Metanephros (tissue), 1 donor: Measurements from ENCODE around the gene ARHGEF7. TPM values are rescaled to one million over a fixed set of nuclear protein-coding genes. Genes with fewer than 3 reads are reported as not detected.

Experiments used
- total RNA-seq: library from RNA; depleted of rRNA; stranded (reverse); fragments of >200 nt; gene quantifications from one replicate; pipeline ENCODE4 v1.2.3, GENCODE V29; 2014

ARHGEF7 gene
- 141 TPM for total RNA-seq

GRCh38 chr13:111115061-111115964 lies at the start of gene ARHGEF7:
Gene ARHGEF7, plus strand, starts transcription at chr13:111115310. Its CDS starts 217 bp downstream, at chr13:111115527.

DNA sequence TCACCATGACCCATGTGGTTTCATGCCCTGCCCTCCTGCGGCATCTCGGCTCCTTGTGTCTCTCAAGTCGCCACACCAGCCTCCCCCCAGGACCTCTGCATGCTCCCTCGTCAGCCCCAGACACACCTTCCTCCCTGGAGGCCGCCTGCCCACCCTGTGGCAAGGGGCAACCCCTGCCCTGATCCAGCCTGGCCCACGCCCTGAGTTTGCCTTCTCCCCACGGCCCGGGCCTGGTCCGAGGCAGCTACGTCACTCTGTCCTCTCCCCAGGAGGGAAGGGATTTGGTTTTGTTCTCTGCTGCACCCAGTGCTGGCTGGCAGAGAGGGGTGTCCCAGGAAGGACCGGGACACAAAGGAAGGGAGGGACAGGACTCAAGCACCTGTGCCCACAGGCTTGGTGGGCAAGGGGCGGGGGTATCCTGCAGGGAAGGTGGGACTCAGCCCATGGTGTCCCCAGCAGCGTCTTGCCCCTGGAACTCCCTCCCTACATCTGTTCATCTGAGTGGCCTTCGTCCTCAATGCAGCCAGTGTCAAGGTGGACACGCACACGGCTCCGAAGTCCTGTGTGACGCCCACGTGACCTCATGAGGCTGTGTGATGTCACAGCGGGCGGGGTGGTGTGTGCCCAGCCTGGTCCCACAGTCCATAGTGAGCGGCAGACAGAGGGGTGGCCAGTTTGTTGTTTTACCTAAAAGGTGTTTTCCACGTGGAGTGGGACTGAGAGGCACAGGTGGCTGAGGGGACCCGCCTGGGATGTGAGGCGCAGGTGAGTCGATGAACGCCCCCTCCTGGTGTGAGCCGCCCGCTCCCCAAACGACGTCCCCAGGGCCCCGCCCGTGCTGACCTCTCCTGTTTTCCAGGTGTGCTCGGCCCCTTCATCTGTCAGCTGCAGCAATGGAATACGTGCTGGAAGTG lies 205.1 kb downstream of the ARHGEF7 start, which contains the start of gene TEX29:
Gene TEX29 (plus strand): TSS at position 645 of the 914 bp plus-strand sequence. CDS start 249 bp downstream, at position 894.

Other genes starting within 250 kb of the ARHGEF7 start
- gene ANKRD10, start 200.2 kb upstream of the ARHGEF7 start, total RNA-seq: 329 TPM
- gene TEX29, start 205.3 kb downstream of the ARHGEF7 start, total RNA-seq: 0.58 TPM